Natural killer cell treated with Interleukin-12 subunit alpha and Interleukin-12 subunit beta and Interleukin-15 and Interleukin-18, amount 100 ng/mL, for 72 hours (primary cell): Measurements from ENCODE around the gene DPF3. TPM values are rescaled to one million over a fixed set of nuclear protein-coding genes. Genes with fewer than 3 reads are reported as not detected.

Experiments
- ATAC-seq, 2 donors: fragments of 150-1000 bp; cut with Tn5 transposase in 1 of 2; sonication (Bioruptor Pico), chemical (Tn5 transposase) in 1 of 2; 2 replicates each; pipeline ENCODE4 v1.10.0; 2021
- DNase-seq: peaks from one replicate; pipeline ENCODE4 v3.0.0; 2022; ENCODE audit warnings: low spot score
- H3K27ac Mint-ChIP-seq, 2 donors: 1 replicate in 1 of 2; 2 replicates in 1 of 2; pipeline ENCODE4 v1.8.0; 2022; ENCODE audit warnings: mixed read lengths in 2 of 2, mild to moderate bottlenecking in 1 of 2, moderate library complexity in 1 of 2
- H3K27me3 Mint-ChIP-seq, 2 donors: 1 replicate in 1 of 2; 2 replicates in 1 of 2; pipeline ENCODE4 v1.8.0; 2022; ENCODE audit warnings: mixed read lengths in 2 of 2
- H3K36me3 Mint-ChIP-seq: one replicate; pipeline ENCODE4 v1.8.0; 2022; ENCODE audit warnings: mixed read lengths
- H3K4me1 Mint-ChIP-seq, 2 donors: 1 replicate in 1 of 2; 2 replicates in 1 of 2; pipeline ENCODE4 v1.8.0; 2022; ENCODE audit warnings: low read depth in 2 of 2, mixed read lengths in 2 of 2, mild to moderate bottlenecking in 1 of 2
- H3K4me3 Mint-ChIP-seq: one replicate; pipeline ENCODE4 v1.8.0; 2022; ENCODE audit warnings: mixed read lengths
- H3K9me3 Mint-ChIP-seq: 2 replicates; pipeline ENCODE4 v1.8.0; 2022; ENCODE audit warnings: mixed read lengths
- total RNA-seq, 2 donors: library from RNA; stranded (reverse); gene quantifications; one replicate each; pipeline ENCODE4 v1.2.3, GENCODE V29; 2022

DPF3 gene
- total RNA-seq, 2 donors from 2014 or later = 11.8 to 13.2 TPM

GRCh38 chr14:72631401-72631800 is 262.5 kb downstream of the DPF3 start:
- Mint-ChIP-seq H3K36me3 (peaks cover 18% of the 10 kb centered on the region), H3K27ac (no peak overlapping the region), H3K4me1 (peaks cover 10% of the 10 kb centered on the region in 2 donors), H3K27me3 (peaks cover 22 to 43% of the 10 kb centered on the region in 2 donors), H3K9me3 (peaks cover 3% of the 10 kb centered on the region), H3K4me3 (no peak overlapping the region)
- no peak for ATAC-seq
- no peak for DNase-seq

- Mint-ChIP-seq H3K4me1 (peaks cover 6 to 8% of the 10 kb centered on the region in 2 donors), H3K4me3 (no peak overlapping the region), H3K27ac (no peak overlapping the region), H3K36me3 (peaks cover 19% of the 10 kb centered on the region), H3K9me3 (peaks cover 3% of the 10 kb centered on the region), H3K27me3 (peaks cover 21 to 39% of the 10 kb centered on the region in 2 donors)
- ATAC-seq (no peak), DNase-seq (no peak)
Measured at GRCh38 chr14:72630374-72630773, 263.5 kb downstream of the DPF3 start.

GRCh38 chr14:72629534-72629933 is 264.4 kb downstream of the DPF3 start:
- Mint-ChIP-seq H3K4me1 (peaks cover 0 to 3% of the 10 kb centered on the region in 2 donors), H3K27me3 (peaks cover 21 to 39% of the 10 kb centered on the region in 2 donors), H3K36me3 (peaks cover 19% of the 10 kb centered on the region), H3K27ac (no peak overlapping the region), H3K9me3 (peaks cover 3% of the 10 kb centered on the region), H3K4me3 (no peak overlapping the region)
- no peak for ATAC-seq
- DNase-seq = no peak

- Mint-ChIP-seq H3K27me3 (peaks cover 20 to 34% of the 10 kb centered on the region in 2 donors), H3K36me3 (peaks cover 19% of the 10 kb centered on the region), H3K27ac (no peak overlapping the region), H3K9me3 (peaks cover 4% of the 10 kb centered on the region), H3K4me1 (no peaks in the 10 kb centered on the region), H3K4me3 (no peak overlapping the region)
- DNase-seq = no peak
- no peak for ATAC-seq
Measured at GRCh38 chr14:72625689-72626088, 268.2 kb downstream of the DPF3 start.

GRCh38 chr14:72621387-72622065 is 272.4 kb downstream of the DPF3 start:
- Mint-ChIP-seq H3K36me3 (peaks cover 2% of the 10 kb centered on the region), H3K27me3 (peaks cover 24 to 30% of the 10 kb centered on the region in 2 donors), H3K4me3 (no peak overlapping the region), H3K27ac (no peak overlapping the region), H3K9me3 (peaks cover 4% of the 10 kb centered on the region), H3K4me1 (no peaks in the 10 kb centered on the region)
- no peak for ATAC-seq
- DNase-seq = no peak

- no peak for DNase-seq
- peak overlapping the region in 1 of 2 donors; percentile 66 for H3K27ac Mint-ChIP-seq
- H3K4me3 Mint-ChIP-seq = no peak overlapping the region
- H3K4me1 Mint-ChIP-seq = no peaks in the 10 kb centered on the region
- no peaks in the 10 kb centered on the region for H3K36me3 Mint-ChIP-seq
- peaks cover 32 to 37% of the 10 kb centered on the region in 2 donors for H3K27me3 Mint-ChIP-seq
- H3K9me3 Mint-ChIP-seq = peaks cover 4% of the 10 kb centered on the region
- no peak for ATAC-seq
Measured at GRCh38 chr14:72619881-72620280, 274.0 kb downstream of the DPF3 start.

GRCh38 chr14:72619111-72619571 is 274.8 kb downstream of the DPF3 start:
- DNase-seq = no peak
- peaks cover 32 to 38% of the 10 kb centered on the region in 2 donors for H3K27me3 Mint-ChIP-seq
- peaks cover 4% of the 10 kb centered on the region for H3K9me3 Mint-ChIP-seq
- H3K4me3 Mint-ChIP-seq = no peak overlapping the region
- no peaks in the 10 kb centered on the region for H3K4me1 Mint-ChIP-seq
- no peak for ATAC-seq
- no peaks in the 10 kb centered on the region for H3K36me3 Mint-ChIP-seq
- H3K27ac Mint-ChIP-seq = no peak overlapping the region

- Mint-ChIP-seq H3K27me3 (peaks cover 32 to 42% of the 10 kb centered on the region in 2 donors), H3K4me3 (no peak overlapping the region), H3K4me1 (no peaks in the 10 kb centered on the region), H3K9me3 (peaks cover 4% of the 10 kb centered on the region), H3K27ac (no peak overlapping the region), H3K36me3 (no peaks in the 10 kb centered on the region)
- ATAC-seq (no peak), DNase-seq (no peak)
Measured at GRCh38 chr14:72618424-72618823, 275.5 kb downstream of the DPF3 start.

- Mint-ChIP-seq H3K27me3 (peaks cover 37 to 42% of the 10 kb centered on the region in 2 donors), H3K36me3 (no peaks in the 10 kb centered on the region), H3K27ac (peak overlapping the region in 1 of 2 donors; percentile 7), H3K4me1 (no peaks in the 10 kb centered on the region), H3K4me3 (no peak overlapping the region), H3K9me3 (peaks cover 4% of the 10 kb centered on the region)
- ATAC-seq (no peak), DNase-seq (no peak)
Measured at GRCh38 chr14:72617391-72618031, 276.4 kb downstream of the DPF3 start.

- Mint-ChIP-seq H3K27me3 (peaks cover 40 to 43% of the 10 kb centered on the region in 2 donors), H3K36me3 (no peaks in the 10 kb centered on the region), H3K27ac (no peak overlapping the region), H3K4me1 (no peaks in the 10 kb centered on the region), H3K9me3 (peaks cover 4% of the 10 kb centered on the region), H3K4me3 (no peak overlapping the region)
- DNase-seq (no peak), ATAC-seq (no peak)
Measured at GRCh38 chr14:72616811-72617210, 277.1 kb downstream of the DPF3 start.

- peaks cover 38 to 39% of the 10 kb centered on the region in 2 donors for H3K27me3 Mint-ChIP-seq
- DNase-seq (no peak), ATAC-seq (no peak)
- no peak overlapping the region for H3K27ac Mint-ChIP-seq
- H3K36me3 Mint-ChIP-seq = no peaks in the 10 kb centered on the region
- H3K4me1 Mint-ChIP-seq = no peaks in the 10 kb centered on the region
- no peak overlapping the region for H3K4me3 Mint-ChIP-seq
- H3K9me3 Mint-ChIP-seq = no peaks in the 10 kb centered on the region
Measured at GRCh38 chr14:72616294-72616693, 277.6 kb downstream of the DPF3 start.

- Mint-ChIP-seq H3K4me1 (no peaks in the 10 kb centered on the region), H3K4me3 (no peak overlapping the region), H3K9me3 (no peaks in the 10 kb centered on the region), H3K27ac (no peak overlapping the region), H3K36me3 (no peaks in the 10 kb centered on the region), H3K27me3 (peaks cover 35 to 37% of the 10 kb centered on the region in 2 donors)
- ATAC-seq (no peak), DNase-seq (no peak)
Measured at GRCh38 chr14:72615451-72616121, 278.3 kb downstream of the DPF3 start.

- H3K4me3 Mint-ChIP-seq = no peak overlapping the region
- H3K27ac Mint-ChIP-seq = no peak overlapping the region
- H3K9me3 Mint-ChIP-seq = no peaks in the 10 kb centered on the region
- H3K36me3 Mint-ChIP-seq = no peaks in the 10 kb centered on the region
- H3K27me3 Mint-ChIP-seq = peaks cover 29 to 34% of the 10 kb centered on the region in 2 donors
- ATAC-seq = no peak
- no peak for DNase-seq
- no peaks in the 10 kb centered on the region for H3K4me1 Mint-ChIP-seq
Measured at GRCh38 chr14:72614891-72615415, 278.9 kb downstream of the DPF3 start.

GRCh38 chr14:72614365-72614764 is 279.5 kb downstream of the DPF3 start:
- no peak for ATAC-seq

More at GRCh38 chr14:72614365-72614764, 279.5 kb downstream of the DPF3 start:
- peaks cover 28 to 33% of the 10 kb centered on the region in 2 donors for H3K27me3 Mint-ChIP-seq
- DNase-seq = no peak
- no peaks in the 10 kb centered on the region for H3K9me3 Mint-ChIP-seq
- no peak overlapping the region for H3K4me3 Mint-ChIP-seq
- H3K4me1 Mint-ChIP-seq = no peaks in the 10 kb centered on the region
- no peaks in the 10 kb centered on the region for H3K36me3 Mint-ChIP-seq
- no peak overlapping the region for H3K27ac Mint-ChIP-seq
